OCI-LY3 (cell line): ENCODE data around the gene GRID1.

Experiments
- H2AFZ ChIP-seq: fragments of 200-600, 300-600 bp; shearing (Covaris generic); 2 replicates; pipeline ENCODE4 v1.6.0; 2014; ENCODE audit warnings: antibody characterized with exemption, low read depth, low read length
- H3K27ac ChIP-seq: fragments of 200-600, 300-600 bp; sonication (generic); 2 replicates; pipeline ENCODE4 v1.5.1; 2014; ENCODE audit warnings: mild to moderate bottlenecking, low read length, moderate library complexity, mixed read lengths
- H3K27me3 ChIP-seq: fragments of 200-600, 300-600 bp; sonication (generic); 2 replicates; pipeline ENCODE4 v1.6.1; 2014; ENCODE audit warnings: low read depth, low read length, mixed read lengths
- H3K36me3 ChIP-seq: fragments of 200-600, 300-600 bp; sonication (generic); replicated peaks from 2 replicates; pipeline ENCODE3; 2014; ENCODE audit warnings: low read depth, low read length, mixed read lengths
- H3K4me1 ChIP-seq: fragments of 300-600, 200-600 bp; sonication (generic); 2 replicates; pipeline ENCODE4 v1.6.1; 2014; ENCODE audit warnings: low read length, mixed read lengths
- H3K4me2 ChIP-seq: fragments of 200-600, 300-600 bp; sonication (generic); 2 replicates; pipeline ENCODE4 v1.6.1; 2014; ENCODE audit warnings: low read length, mixed read lengths
- H3K4me3 ChIP-seq: fragments of 300-600, 200-600 bp; sonication (generic); 2 replicates; pipeline ENCODE4 v1.5.1; 2014; ENCODE audit warnings: antibody characterized with exemption, mild to moderate bottlenecking, low read length, moderate library complexity
- H3K79me2 ChIP-seq: fragments of 300-600, 200-600 bp; shearing (Covaris generic); 2 replicates; pipeline ENCODE4 v1.6.1; 2014; ENCODE audit warnings: mild to moderate bottlenecking, low read length, mixed read lengths
- H3K9ac ChIP-seq: fragments of 300-600, 200-600 bp; shearing (Covaris generic); 2 replicates; pipeline ENCODE4 v1.6.0; 2014; ENCODE audit warnings: mild to moderate bottlenecking, low read length, moderate library complexity
- H3K9me3 ChIP-seq: fragments of 200-600, 300-600 bp; shearing (Covaris generic); 2 replicates; pipeline ENCODE4 v1.6.1; 2014; ENCODE audit warnings: low read length, mixed read lengths; ENCODE audit not compliant: insufficient read depth
- H4K20me1 ChIP-seq: fragments of 200-600, 300-600 bp; sonication (generic); 2 replicates; pipeline ENCODE4 v1.6.1; 2016; ENCODE audit warnings: low read length, mixed read lengths; ENCODE audit not compliant: insufficient read depth
- CTCF ChIP-seq: fragments of 200-600, 300-600 bp; sonication (generic); IDR thresholded peaks from 2 replicates; pipeline ENCODE4 v1.5.1; 2014; ENCODE audit warnings: antibody characterized with exemption, low read length, low read depth
- EZH2phosphoT487 ChIP-seq: fragments of 200-600 bp; shearing (Covaris generic); IDR thresholded peaks from 2 replicates; pipeline ENCODE4 v1.6.1; 2018; ENCODE audit warnings: antibody characterized with exemption, mixed run types, low read depth

Gene GRID1

GRCh38 chr10:86220626-86221025 lies 146.0 kb downstream of the GRID1 start:
- H3K79me2 ChIP-seq: no peaks in the 10 kb centered on the region
- no peaks in the 10 kb centered on the region for H3K4me1 ChIP-seq
- H3K27ac ChIP-seq: no peak overlapping the region
- TF ChIP-seq CTCF (no peak), EZH2phosphoT487 (no peak)
- no peak overlapping the region for H3K9ac ChIP-seq
- no peak overlapping the region for H3K4me2 ChIP-seq
- no peaks in the 10 kb centered on the region for H4K20me1 ChIP-seq
- no peak overlapping the region for H3K4me3 ChIP-seq
- H3K27me3 ChIP-seq: no peaks in the 10 kb centered on the region
- no peaks in the 10 kb centered on the region for H3K9me3 ChIP-seq
- H3K36me3 ChIP-seq: no peaks in the 10 kb centered on the region
- H2AFZ ChIP-seq: no peak overlapping the region

DNA sequence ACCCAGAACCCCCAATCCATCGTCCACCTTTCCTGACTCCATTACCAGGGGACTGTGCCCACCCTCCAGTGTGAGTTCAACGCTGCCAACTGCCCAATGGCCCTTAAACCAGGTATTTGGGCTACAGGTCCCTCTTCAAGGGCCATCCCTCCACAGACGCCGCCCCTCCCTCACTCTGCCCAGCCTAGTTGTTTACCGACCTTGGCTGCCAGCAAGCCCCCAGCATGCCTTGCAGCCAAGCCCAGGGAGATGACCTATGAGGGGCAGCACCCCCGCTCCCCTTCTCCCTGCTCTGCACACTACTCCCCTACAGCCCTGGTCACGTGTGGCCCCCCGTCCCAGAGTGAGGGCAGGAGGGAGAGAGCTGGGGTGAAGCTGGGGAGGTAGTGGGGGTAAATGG lies 147.3 kb downstream of the GRID1 start:
- H3K27ac ChIP-seq: no peak overlapping the region
- no peaks in the 10 kb centered on the region for H3K79me2 ChIP-seq
- no peak overlapping the region for H2AFZ ChIP-seq
- no peak overlapping the region for H3K9ac ChIP-seq
- H4K20me1 ChIP-seq: no peaks in the 10 kb centered on the region
- H3K27me3 ChIP-seq: no peaks in the 10 kb centered on the region
- no peaks in the 10 kb centered on the region for H3K9me3 ChIP-seq
- H3K4me1 ChIP-seq: no peaks in the 10 kb centered on the region
- no peak overlapping the region for H3K4me2 ChIP-seq
- no peaks in the 10 kb centered on the region for H3K36me3 ChIP-seq
- TF ChIP-seq CTCF: no peak
- TF ChIP-seq EZH2phosphoT487: no peak
- H3K4me3 ChIP-seq: no peak overlapping the region

- Histone ChIP-seq H2AFZ (no peak overlapping the region), H3K27ac (no peak overlapping the region), H3K4me3 (no peak overlapping the region), H3K79me2 (no peaks in the 10 kb centered on the region), H4K20me1 (no peaks in the 10 kb centered on the region), H3K27me3 (no peaks in the 10 kb centered on the region), H3K9me3 (no peaks in the 10 kb centered on the region), H3K36me3 (no peaks in the 10 kb centered on the region), H3K4me1 (no peaks in the 10 kb centered on the region), H3K9ac (no peak overlapping the region), H3K4me2 (no peak overlapping the region)
- TF ChIP-seq EZH2phosphoT487: no peak
These were observed 147.8 kb downstream of the GRID1 start for GRCh38 chr10:86218842-86219241.

DNA sequence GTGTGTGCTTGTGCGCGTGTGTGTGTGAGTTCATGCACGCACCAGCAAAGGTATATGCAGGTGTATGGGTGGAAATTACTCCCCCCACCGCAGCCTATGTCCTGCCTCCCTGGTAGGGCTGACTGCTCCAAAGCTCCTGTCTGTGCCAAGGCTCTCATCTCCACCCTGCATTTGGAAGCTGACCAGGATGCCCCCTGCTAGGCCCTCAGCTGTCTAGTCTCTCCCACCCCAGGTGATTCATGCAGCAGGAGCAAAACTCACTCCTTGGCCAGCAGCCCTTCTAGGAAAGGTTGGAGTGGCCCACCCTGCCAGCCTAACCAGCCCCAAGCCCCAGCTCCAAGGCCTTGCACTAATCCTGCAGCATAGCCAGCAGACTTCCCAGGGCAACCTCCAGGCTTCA lies 148.4 kb downstream of the GRID1 start:
- Histone ChIP-seq H3K4me1 (no peaks in the 10 kb centered on the region), H4K20me1 (no peaks in the 10 kb centered on the region), H3K79me2 (no peaks in the 10 kb centered on the region), H2AFZ (no peak overlapping the region), H3K4me2 (no peak overlapping the region), H3K9ac (no peak overlapping the region), H3K9me3 (no peaks in the 10 kb centered on the region), H3K27me3 (no peaks in the 10 kb centered on the region), H3K27ac (no peak overlapping the region), H3K36me3 (no peaks in the 10 kb centered on the region), H3K4me3 (no peak overlapping the region)
- TF ChIP-seq CTCF (no peak), EZH2phosphoT487 (no peak)
